Chondrocyte (in vitro differentiated cells): Measurements from ENCODE around the gene FAM53C. TPM values are rescaled to one million over a fixed set of nuclear protein-coding genes. Genes with fewer than 3 reads are reported as not detected.
"Not testable (repeated sequence)": the region's sequence is repeated elsewhere in the genome, so short reads cannot be mapped to it uniquely, and the experiment has no call there.

ENCODE experiments used
- DNase-seq: peaks from one replicate; pipeline ENCODE4 v3.0.0; 2021; ENCODE audit warnings: mixed read lengths, low spot score
- H3K27ac Mint-ChIP-seq: one replicate; pipeline ENCODE4 v1.8.0; 2021; ENCODE audit warnings: mild to moderate bottlenecking, moderate library complexity, mixed read lengths; ENCODE audit not compliant: unreplicated experiment
- H3K27me3 Mint-ChIP-seq: 2 replicates; pipeline ENCODE4 v1.8.0; 2021; ENCODE audit warnings: low read depth, mixed read lengths
- H3K36me3 Mint-ChIP-seq: 2 replicates; pipeline ENCODE4 v1.8.0; 2021; ENCODE audit warnings: low read depth, mixed read lengths
- H3K4me1 Mint-ChIP-seq: 2 replicates; pipeline ENCODE4 v1.8.0; 2021; ENCODE audit warnings: low read depth, mild to moderate bottlenecking, mixed read lengths
- H3K4me3 Mint-ChIP-seq: one replicate; pipeline ENCODE4 v1.8.0; 2021; ENCODE audit warnings: mild to moderate bottlenecking, moderate library complexity, mixed read lengths; ENCODE audit not compliant: unreplicated experiment
- H3K9me3 Mint-ChIP-seq: 2 replicates; pipeline ENCODE4 v1.8.0; 2021; ENCODE audit warnings: low read depth, mixed read lengths
- CTCF ChIP-seq: fragments of 200-600 bp; sonication (generic); IDR thresholded peaks from 2 replicates; pipeline ENCODE4 v1.5.0; 2021; ENCODE audit warnings: antibody characterized with exemption, mild to moderate bottlenecking, moderate library complexity
- total RNA-seq: library from RNA; stranded (reverse); gene quantifications from 3 replicates; pipeline ENCODE4 v1.2.1, GENCODE V29; 2021

FAM53C gene
- total RNA-seq, 1 donor from 2014 or later = 34.3 TPM

- Mint-ChIP-seq H3K27ac (no peak overlapping the region), H3K4me1 (no peaks in the 10 kb centered on the region), H3K9me3 (no peaks in the 10 kb centered on the region)
These were observed 51.3 kb downstream of the FAM53C start for GRCh38 chr5:138389332-138389731.

DNA sequence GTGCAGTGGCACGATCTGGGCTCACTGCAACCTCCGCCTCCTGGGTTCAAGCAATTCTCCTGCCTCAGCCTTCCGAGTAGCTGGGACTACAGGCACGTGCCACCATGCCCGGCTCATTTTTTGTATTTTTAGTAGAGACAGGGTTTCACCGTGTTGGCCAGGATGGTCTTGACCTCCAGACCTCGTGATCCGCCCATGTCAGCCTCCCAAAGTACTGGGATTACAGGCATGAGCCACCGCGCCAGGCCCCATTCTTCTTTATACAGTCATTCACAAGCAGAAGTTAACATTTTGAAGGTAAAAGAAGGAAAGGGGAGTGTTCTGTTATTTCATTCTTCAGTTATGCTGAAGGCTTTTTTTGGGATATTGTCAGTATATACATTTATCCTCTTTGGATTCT, 51.8 kb downstream of the FAM53C start:
- H3K36me3 Mint-ChIP-seq = peaks cover 38% of the 10 kb centered on the region
- H3K27me3 Mint-ChIP-seq, H3K27ac Mint-ChIP-seq: not testable (repeated sequence)

More at GRCh38 chr5:138389332-138389731, 51.3 kb downstream of the FAM53C start:
- no peak for DNase-seq
- TF ChIP-seq CTCF = no peak
- Mint-ChIP-seq H3K27me3 (no peaks in the 10 kb centered on the region), H3K4me3 (no peak overlapping the region), H3K36me3 (peaks cover 34% of the 10 kb centered on the region)

GRCh38 chr5:138391859-138392386, 53.9 kb downstream of the FAM53C start:
- no peak overlapping the region for H3K27ac Mint-ChIP-seq
- H3K36me3 Mint-ChIP-seq = peaks cover 38% of the 10 kb centered on the region
- no peaks in the 10 kb centered on the region for H3K27me3 Mint-ChIP-seq
- TF ChIP-seq CTCF = no peak
- H3K9me3 Mint-ChIP-seq = no peaks in the 10 kb centered on the region
- DNase-seq = no peak
- H3K4me3 Mint-ChIP-seq = no peak overlapping the region
- no peaks in the 10 kb centered on the region for H3K4me1 Mint-ChIP-seq

More for the DNA sequence above, 51.8 kb downstream of the FAM53C start:
- H3K4me1 Mint-ChIP-seq, H3K9me3 Mint-ChIP-seq, H3K4me3 Mint-ChIP-seq, DNase-seq: not testable (repeated sequence)

Other genes with a start within 250 kb of the FAM53C start
- gene NME5, start 198.8 kb upstream of the FAM53C start, total RNA-seq = 1.7 to 5.0 TPM (median 2.0 TPM) in 3 replicates
- 31.4 to 49.5 TPM (median 33.1 TPM) in 3 replicates for gene BRD8, start 159.6 kb upstream of the FAM53C start, total RNA-seq
- 5.2 to 15.9 TPM (median 14.3 TPM) in 3 replicates for gene KIF20A, start 159.2 kb upstream of the FAM53C start, total RNA-seq
- 28.8 to 32.4 TPM (median 30.8 TPM) in 3 replicates for gene CDC23, start 124.9 kb upstream of the FAM53C start, total RNA-seq
- gene GFRA3, start 63.6 kb upstream of the FAM53C start, total RNA-seq = 0.12 to 0.23 TPM in 2 of 3 replicates, not detected in the other
- gene CDC25C, start 6.5 kb upstream of the FAM53C start, total RNA-seq = 1.2 to 1.6 TPM (median 1.6 TPM) in 3 replicates
- 37.6 to 51.5 TPM (median 39.1 TPM) in 3 replicates for gene KDM3B, start 14.4 kb downstream of the FAM53C start, total RNA-seq
- gene REEP2, start 100.8 kb downstream of the FAM53C start, total RNA-seq = 30.2 to 35.1 TPM (median 34.6 TPM) in 3 replicates
- 47.6 to 103 TPM (median 82.5 TPM) in 3 replicates for gene EGR1, start 127.2 kb downstream of the FAM53C start, total RNA-seq
- 85.2 to 92.1 TPM (median 88.6 TPM) in 3 replicates for gene ETF1, start 205.0 kb downstream of the FAM53C start, total RNA-seq
- gene HSPA9, start 237.1 kb downstream of the FAM53C start, total RNA-seq = 164 to 241 TPM (median 237 TPM) in 3 replicates